CD8-positive, alpha-beta memory T cell (primary cell): ENCODE data around the gene KATNA1. TPM values are rescaled to one million over a fixed set of nuclear protein-coding genes. Genes with fewer than 3 reads are reported as not detected.

ENCODE experiments used
- CTCF ChIA-PET: fragments of 350-600 bp; sonication (Branson Sonifier 250); formaldehyde crosslinking; loops from one replicate; lab custom pipeline; 2021; ENCODE audit warnings: antibody characterized with exemption; lab: Charles Lee
- POLR2A ChIA-PET: fragments of 350-600 bp; sonication (Branson Sonifier 250); formaldehyde crosslinking; loops from one replicate; lab custom pipeline; 2021; ENCODE audit warnings: antibody characterized with exemption; lab: Charles Lee
- DNase-seq, 5 donors: peaks; one replicate each; pipeline versions ENCODE4 v3.0.0 to v3.0.0-alpha.2; 2020 to 2022; ENCODE audit warnings: mixed read lengths in 1 of 5
- H3K27ac ChIP-seq: one replicate; pipeline ENCODE4 v1.7.0; 2013; ENCODE audit warnings: low read depth, mild to moderate bottlenecking, low read length, moderate library complexity
- H3K27me3 ChIP-seq: 2 replicates; pipeline ENCODE4 v1.7.0; 2013; ENCODE audit warnings: low read length, mild to moderate bottlenecking; ENCODE audit not compliant: insufficient read depth, poor library complexity, severe bottlenecking
- H3K36me3 ChIP-seq: 2 replicates; pipeline ENCODE4 v1.7.0; 2013; ENCODE audit warnings: mild to moderate bottlenecking, low read length, moderate library complexity; ENCODE audit not compliant: insufficient read depth
- H3K4me1 ChIP-seq: 2 replicates; pipeline ENCODE4 v1.7.0; 2013; ENCODE audit warnings: mild to moderate bottlenecking, low read length, moderate library complexity; ENCODE audit not compliant: insufficient read depth
- H3K4me3 ChIP-seq: 2 replicates; pipeline ENCODE4 v1.7.0; 2013; ENCODE audit warnings: mild to moderate bottlenecking, low read length
- H3K9me3 ChIP-seq: 2 replicates; pipeline ENCODE4 v1.7.0; 2013; ENCODE audit warnings: mild to moderate bottlenecking, low read length
- H3K27ac Mint-ChIP-seq, 8 donors: one replicate each; pipeline ENCODE4 v1.8.0; 2020 to 2021; ENCODE audit warnings: mixed read lengths in 8 of 8, mild to moderate bottlenecking in 6 of 8, inconsistent platforms in 3 of 8, moderate library complexity in 3 of 8
- H3K27me3 Mint-ChIP-seq, 2 donors: one replicate each; pipeline ENCODE4 v1.8.0; 2020 to 2021; ENCODE audit warnings: mixed read lengths in 2 of 2, mild to moderate bottlenecking in 1 of 2, moderate library complexity in 1 of 2
- H3K36me3 Mint-ChIP-seq, 3 donors: one replicate each; pipeline ENCODE4 v1.8.0; 2020 to 2021; ENCODE audit warnings: mixed read lengths in 3 of 3, inconsistent platforms in 1 of 3, mild to moderate bottlenecking in 1 of 3
- H3K4me1 Mint-ChIP-seq, 3 donors: one replicate each; pipeline ENCODE4 v1.8.0; 2020 to 2021; ENCODE audit warnings: mixed read lengths in 3 of 3, inconsistent platforms in 1 of 3, mild to moderate bottlenecking in 1 of 3
- H3K4me3 Mint-ChIP-seq, 7 donors: one replicate each; pipeline ENCODE4 v1.8.0; 2020 to 2021; ENCODE audit warnings: mixed read lengths in 7 of 7, mild to moderate bottlenecking in 6 of 7, moderate library complexity in 4 of 7, inconsistent platforms in 2 of 7
- H3K9me3 Mint-ChIP-seq, 5 donors: one replicate each; pipeline ENCODE4 v1.8.0; 2020 to 2022; ENCODE audit warnings: mixed read lengths in 5 of 5, mild to moderate bottlenecking in 3 of 5, moderate library complexity in 2 of 5, inconsistent platforms in 1 of 5
- polyA plus RNA-seq: library from polyadenylated mRNA; unstranded; fragments of 300-500 nt; fragmentation: Illumina TruSeq; gene quantifications from one replicate; pipeline ENCODE4 v1.2.3, GENCODE V29; 2021
- total RNA-seq, 2 experiments: library from RNA; stranded (reverse); gene quantifications; one replicate each; pipeline ENCODE4 v1.2.3, GENCODE V29; 2021

KATNA1 gene
- total and polyA plus RNA-seq, 3 experiments from 2014 or later, result 22.0 to 25.7 (median 22.7) TPM

DNA sequence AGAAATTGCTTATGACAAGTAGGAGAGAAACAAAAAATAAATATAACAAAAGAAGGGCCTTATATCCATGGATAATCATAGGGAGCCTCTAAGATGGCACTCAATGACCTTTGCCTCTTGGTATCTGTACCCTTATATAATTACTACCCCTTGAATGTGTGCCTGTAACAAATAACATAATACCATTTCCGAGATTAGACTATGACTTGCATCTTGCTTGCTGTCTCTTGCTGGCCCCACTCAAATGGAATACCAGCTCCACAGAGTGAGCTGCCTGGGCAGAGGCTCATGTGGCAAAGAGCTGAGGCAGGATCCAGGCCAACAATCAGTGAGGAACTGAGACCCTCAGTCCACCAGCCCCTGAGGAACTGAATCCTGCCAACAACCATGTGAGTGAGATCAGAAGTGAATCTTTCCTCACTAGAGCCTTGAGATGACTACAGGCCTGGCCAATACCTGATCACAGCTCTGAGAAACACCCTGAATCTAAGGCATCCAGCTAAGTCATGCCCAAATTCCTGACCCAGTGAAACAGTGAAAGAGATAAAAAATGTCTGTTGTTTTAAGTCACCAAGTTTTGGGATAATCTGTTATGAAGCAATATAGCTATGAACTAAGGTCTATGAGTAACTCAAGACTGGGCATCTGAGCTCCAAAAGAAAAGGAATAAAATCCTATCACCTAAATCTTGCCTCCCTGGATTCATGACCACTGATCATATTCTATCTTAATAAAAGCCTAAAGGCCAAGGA is 5.5 kb downstream of the KATNA1 start:
- H3K9me3 Mint-ChIP-seq, result no peaks in the 10 kb centered on the region
- DNase-seq, result no peak
- peak overlapping the region in 2 of 8 donors; percentile 2 to 70 for H3K27ac Mint-ChIP-seq
- no peak overlapping the region for H3K27ac ChIP-seq
- peaks cover 0 to 13% (median 1%) of the 10 kb centered on the region in 3 donors for H3K36me3 Mint-ChIP-seq
- peaks cover 11% of the 10 kb centered on the region for H3K4me1 ChIP-seq
- ChIA-PET CTCF (interaction anchor here (1.0 kb wide), 1 partner anchor 15 kb away, joined by 3 read pairs; no protein-coding TSS in a partner anchor), POLR2A (no interaction called here)
- H3K36me3 ChIP-seq, result no peaks in the 10 kb centered on the region
- H3K4me3 ChIP-seq, result no peak overlapping the region
- no peaks in the 10 kb centered on the region for H3K9me3 ChIP-seq
- peaks cover 42 to 60% (median 55%) of the 10 kb centered on the region in 3 donors for H3K4me1 Mint-ChIP-seq
- no peaks in the 10 kb centered on the region for H3K27me3 ChIP-seq
- peak overlapping the region in 1 of 7 donors; percentile 18 for H3K4me3 Mint-ChIP-seq
- H3K27me3 Mint-ChIP-seq, result no peaks in the 10 kb centered on the region

DNA sequence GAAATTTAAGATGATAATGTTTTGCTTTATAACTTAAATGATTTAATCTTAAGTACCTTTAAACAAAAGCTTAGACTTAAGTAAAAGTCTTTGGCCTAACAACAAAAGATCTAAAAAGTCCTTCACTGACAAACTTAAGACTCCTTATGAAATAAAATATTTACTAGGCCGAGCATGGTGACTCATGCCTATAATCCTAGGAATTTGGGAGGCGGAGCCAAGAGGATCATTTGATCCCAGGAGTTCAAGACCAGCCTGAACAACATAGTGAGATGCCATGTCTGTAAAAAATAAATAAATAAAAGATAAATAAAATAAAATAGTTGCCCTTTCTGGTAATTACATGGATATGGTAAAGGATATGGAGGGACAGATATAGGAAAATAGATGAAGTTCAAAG is 12.4 kb downstream of the KATNA1 start:
- Mint-ChIP-seq H3K27ac (no peak overlapping the region), H3K36me3 (peaks cover 0 to 42% (median 8%) of the 10 kb centered on the region in 3 donors), H3K9me3 (no peaks in the 10 kb centered on the region), H3K27me3 (no peaks in the 10 kb centered on the region), H3K4me3 (no peak overlapping the region), H3K4me1 (peaks cover 4 to 13% (median 7%) of the 10 kb centered on the region in 3 donors)
- Histone ChIP-seq H3K4me3 (no peak overlapping the region), H3K4me1 (no peaks in the 10 kb centered on the region), H3K27me3 (no peaks in the 10 kb centered on the region), H3K9me3 (no peaks in the 10 kb centered on the region), H3K36me3 (peaks cover 3% of the 10 kb centered on the region), H3K27ac (no peak overlapping the region)
- DNase-seq, result no peak
- POLR2A ChIA-PET, result no interaction called here
- CTCF ChIA-PET, result interaction anchor here (1.3 kb wide), 1 partner anchor 8 kb away, joined by 3 read pairs; no protein-coding TSS in a partner anchor

GRCh38 chr6:149634315-149634714 is 14.2 kb downstream of the KATNA1 start:
- H3K36me3 ChIP-seq, result peaks cover 3% of the 10 kb centered on the region
- no peaks in the 10 kb centered on the region for H3K27me3 ChIP-seq
- Mint-ChIP-seq H3K4me1 (peaks cover 3 to 4% (median 4%) of the 10 kb centered on the region in 3 donors), H3K27ac (no peak overlapping the region), H3K27me3 (no peaks in the 10 kb centered on the region), H3K9me3 (no peaks in the 10 kb centered on the region), H3K36me3 (peaks cover under 1 to 47% (median 12%) of the 10 kb centered on the region in 3 donors), H3K4me3 (no peak overlapping the region)
- no peaks in the 10 kb centered on the region for H3K9me3 ChIP-seq
- H3K27ac ChIP-seq, result no peak overlapping the region
- DNase-seq, result no peak
- no peak overlapping the region for H3K4me3 ChIP-seq
- ChIA-PET POLR2A (no interaction called here), CTCF (no interaction called here)
- no peaks in the 10 kb centered on the region for H3K4me1 ChIP-seq

- H3K27me3 ChIP-seq, result no peaks in the 10 kb centered on the region
- Mint-ChIP-seq H3K27me3 (no peaks in the 10 kb centered on the region), H3K27ac (peak overlapping the region in 5 of 8 donors; percentile 11 to 65 (median 39)), H3K4me1 (peaks cover 0 to 5% (median 2%) of the 10 kb centered on the region in 3 donors), H3K36me3 (peaks cover 11 to 52% (median 20%) of the 10 kb centered on the region in 3 donors), H3K9me3 (no peaks in the 10 kb centered on the region), H3K4me3 (no peak overlapping the region)
- no peak overlapping the region for H3K4me3 ChIP-seq
- H3K27ac ChIP-seq, result no peak overlapping the region
- no peak for DNase-seq
- no peaks in the 10 kb centered on the region for H3K9me3 ChIP-seq
- CTCF ChIA-PET, result no interaction called here
- no peaks in the 10 kb centered on the region for H3K4me1 ChIP-seq
- POLR2A ChIA-PET, result no interaction called here
- peaks cover 8% of the 10 kb centered on the region for H3K36me3 ChIP-seq
These were observed 19.5 kb downstream of the KATNA1 start for GRCh38 chr6:149628875-149629510.

GRCh38 chr6:149627672-149628071 is 20.8 kb downstream of the KATNA1 start:
- Mint-ChIP-seq H3K36me3 (peaks cover 15 to 58% (median 22%) of the 10 kb centered on the region in 3 donors), H3K27me3 (no peaks in the 10 kb centered on the region), H3K4me3 (no peak overlapping the region), H3K4me1 (peaks cover 0 to 5% (median 2%) of the 10 kb centered on the region in 3 donors), H3K9me3 (no peaks in the 10 kb centered on the region), H3K27ac (peak overlapping the region in 4 of 8 donors; percentile 21 to 55 (median 28))
- no peak for DNase-seq
- Histone ChIP-seq H3K36me3 (peaks cover 12% of the 10 kb centered on the region), H3K27me3 (no peaks in the 10 kb centered on the region), H3K27ac (no peak overlapping the region), H3K4me3 (no peak overlapping the region), H3K4me1 (no peaks in the 10 kb centered on the region), H3K9me3 (no peaks in the 10 kb centered on the region)
- ChIA-PET POLR2A (no interaction called here), CTCF (interaction anchor here (0.9 to 1.2 kb wide), 2 partner anchors 9 to 16 kb away, joined by 3 read pairs; no protein-coding TSS in a partner anchor)

DNA sequence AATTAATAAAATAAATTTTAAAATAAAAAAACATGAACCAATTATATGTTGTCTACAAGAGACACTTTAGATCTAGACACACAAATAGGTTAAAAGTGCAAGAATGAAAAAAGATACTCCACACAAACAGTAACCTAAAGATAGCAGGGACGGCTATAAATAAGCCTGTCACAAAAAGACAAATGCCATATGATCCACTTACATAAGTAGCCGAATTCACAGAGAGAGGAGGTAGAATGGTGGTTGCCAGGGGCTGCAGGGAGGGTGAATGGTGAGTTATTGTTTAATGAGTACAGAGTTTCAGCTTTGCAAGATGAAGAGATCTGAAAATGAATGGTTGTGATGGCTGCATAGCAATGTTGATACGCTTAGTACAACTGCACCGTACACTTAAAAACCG is 32.7 kb downstream of the KATNA1 start:
- ChIA-PET POLR2A (no interaction called here), CTCF (no interaction called here)
- H3K4me1 ChIP-seq, result peaks cover 1% of the 10 kb centered on the region
- peaks cover 6 to 26% (median 15%) of the 10 kb centered on the region in 3 donors for H3K4me1 Mint-ChIP-seq
- H3K36me3 ChIP-seq, result no peaks in the 10 kb centered on the region
- DNase-seq, result no peak
- H3K27ac Mint-ChIP-seq, result peak overlapping the region in 2 of 8 donors; percentile 1 to 2
- H3K27me3 ChIP-seq, result no peaks in the 10 kb centered on the region
- H3K27me3 Mint-ChIP-seq, result no peaks in the 10 kb centered on the region
- H3K9me3 Mint-ChIP-seq, result peaks cover 0 to 4% (median 0%) of the 10 kb centered on the region in 5 donors
- H3K4me3 ChIP-seq, result no peak overlapping the region
- no peaks in the 10 kb centered on the region for H3K9me3 ChIP-seq
- no peak overlapping the region for H3K4me3 Mint-ChIP-seq
- H3K27ac ChIP-seq, result no peak overlapping the region
- H3K36me3 Mint-ChIP-seq, result peaks cover 31 to 62% (median 33%) of the 10 kb centered on the region in 3 donors

- H3K4me1 ChIP-seq, result peaks cover 7% of the 10 kb centered on the region
- Mint-ChIP-seq H3K27me3 (no peaks in the 10 kb centered on the region), H3K9me3 (peaks cover 0 to 4% (median 0%) of the 10 kb centered on the region in 5 donors), H3K36me3 (peaks cover 18 to 57% (median 28%) of the 10 kb centered on the region in 3 donors), H3K4me3 (no peak overlapping the region), H3K4me1 (peaks cover 6 to 24% (median 23%) of the 10 kb centered on the region in 3 donors), H3K27ac (peak overlapping the region in 1 of 8 donors; percentile 74)
- H3K9me3 ChIP-seq, result no peaks in the 10 kb centered on the region
- no peaks in the 10 kb centered on the region for H3K27me3 ChIP-seq
- POLR2A ChIA-PET, result no interaction called here
- CTCF ChIA-PET, result no interaction called here
- no peaks in the 10 kb centered on the region for H3K36me3 ChIP-seq
- no peak overlapping the region for H3K4me3 ChIP-seq
- no peak for DNase-seq
- no peak overlapping the region for H3K27ac ChIP-seq
These were observed 34.2 kb downstream of the KATNA1 start for GRCh38 chr6:149614337-149614736.
